ENCODE results near the gene WBP1L. TPM values are rescaled to one million over a fixed set of nuclear protein-coding genes. Genes with fewer than 3 reads are reported as not detected.

WBP1L gene
- total and polyA plus RNA-seq, 4 donors = 12.3 to 43.6 (median 27.6) TPM

DNA sequence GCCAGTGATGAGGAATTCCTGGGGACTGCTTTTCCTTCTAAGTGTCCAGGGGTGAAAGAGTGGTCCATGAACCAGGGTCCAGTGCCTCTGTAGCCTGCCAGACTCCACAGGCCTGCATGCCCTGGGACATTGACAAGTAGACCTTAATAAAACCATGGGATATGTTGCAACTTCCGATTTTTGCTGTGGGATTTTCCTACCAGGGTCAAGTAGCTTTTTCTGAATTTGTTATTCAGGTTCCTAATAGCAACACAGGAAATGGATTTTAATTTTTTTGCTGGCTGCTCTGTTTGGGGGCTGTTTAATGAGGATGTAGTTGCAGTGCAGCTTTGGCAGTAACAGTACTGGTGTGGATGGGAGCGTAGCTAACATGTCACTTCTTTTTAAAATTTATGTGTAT, 42.1 kb downstream of the WBP1L start (continued):
- TF ChIP-seq HNF4G (IDR thresholded peaks at IDR 0.05) (no peak), YY1 (IDR thresholded peaks at IDR 0.05) (no peak)
- TF ChIP-seq, protein P1, sequence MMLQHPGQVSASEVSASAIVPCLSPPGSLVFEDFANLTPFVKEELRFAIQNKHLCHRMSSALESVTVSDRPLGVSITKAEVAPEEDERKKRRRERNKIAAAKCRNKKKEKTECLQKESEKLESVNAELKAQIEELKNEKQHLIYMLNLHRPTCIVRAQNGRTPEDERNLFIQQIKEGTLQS (IDR thresholded peaks at IDR 0.05) = no peak

DNA sequence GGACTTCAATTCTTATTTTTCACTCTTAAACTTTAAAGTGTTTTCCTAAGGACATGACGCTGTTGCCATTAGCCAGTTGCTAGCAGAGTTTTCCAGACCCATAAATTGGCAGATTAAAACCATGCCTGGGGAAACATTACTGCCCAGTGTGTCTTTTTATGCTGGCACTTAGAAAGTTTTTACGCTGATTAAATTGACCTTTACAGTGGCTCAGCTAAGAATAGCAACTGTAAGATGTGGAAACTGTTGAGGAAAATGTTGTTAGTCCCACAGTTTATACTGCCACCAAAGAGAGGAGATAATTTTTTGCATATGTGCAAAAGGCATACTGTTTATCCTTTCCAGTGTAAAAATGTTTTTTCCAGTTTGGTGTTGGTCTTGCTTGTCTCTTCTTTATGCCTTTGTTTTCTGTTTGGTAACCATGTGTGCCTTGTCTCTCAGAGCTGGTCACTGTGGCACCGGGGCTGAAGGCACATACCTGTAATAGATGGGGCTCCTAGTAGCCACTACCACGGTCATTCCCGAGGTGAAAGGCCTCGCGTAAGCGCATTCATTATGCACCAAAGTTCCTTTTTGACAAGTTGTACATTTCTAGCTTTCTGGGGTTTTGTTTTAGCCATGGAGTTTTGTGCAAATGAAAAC, 48.1 kb downstream of the WBP1L start:
- Histone ChIP-seq H3K27ac (ENCODE audit: low read depth in 1 of 2, low read length in 2 of 2) (no peak overlapping the region), H3K9me3 (ENCODE audit: control insufficient read depth in 4 of 4, low read length in 3 of 4) (no peaks in the 10 kb centered on the region), H3K4me3 (ENCODE audit: low read depth in 1 of 3, low read length in 3 of 3) (no peak overlapping the region), H3K36me3 (ENCODE audit: control insufficient read depth in 4 of 4, insufficient read depth in 3 of 4, low read depth in 1 of 4, low read length in 3 of 4) (no peaks in the 10 kb centered on the region), H3K4me1 (ENCODE audit: control insufficient read depth in 4 of 4, insufficient read depth in 4 of 4, low read length in 3 of 4) (peaks cover 8 to 21% (median 15%) of the 10 kb centered on the region in 4 donors), H3K27me3 (ENCODE audit: control insufficient read depth in 4 of 4, insufficient read depth in 4 of 4, low read length in 3 of 4) (no peaks in the 10 kb centered on the region), H3K9ac (ENCODE audit: low read depth in 1 of 2, low read length in 2 of 2) (no peak overlapping the region)
- TF ChIP-seq NR2F2 (IDR thresholded peaks at IDR 0.05) = no peak
- TF ChIP-seq, protein P2, sequence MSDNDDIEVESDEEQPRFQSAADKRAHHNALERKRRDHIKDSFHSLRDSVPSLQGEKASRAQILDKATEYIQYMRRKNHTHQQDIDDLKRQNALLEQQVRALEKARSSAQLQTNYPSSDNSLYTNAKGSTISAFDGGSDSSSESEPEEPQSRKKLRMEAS (IDR thresholded peaks at IDR 0.05) = no peak
- TF ChIP-seq, protein P3, sequence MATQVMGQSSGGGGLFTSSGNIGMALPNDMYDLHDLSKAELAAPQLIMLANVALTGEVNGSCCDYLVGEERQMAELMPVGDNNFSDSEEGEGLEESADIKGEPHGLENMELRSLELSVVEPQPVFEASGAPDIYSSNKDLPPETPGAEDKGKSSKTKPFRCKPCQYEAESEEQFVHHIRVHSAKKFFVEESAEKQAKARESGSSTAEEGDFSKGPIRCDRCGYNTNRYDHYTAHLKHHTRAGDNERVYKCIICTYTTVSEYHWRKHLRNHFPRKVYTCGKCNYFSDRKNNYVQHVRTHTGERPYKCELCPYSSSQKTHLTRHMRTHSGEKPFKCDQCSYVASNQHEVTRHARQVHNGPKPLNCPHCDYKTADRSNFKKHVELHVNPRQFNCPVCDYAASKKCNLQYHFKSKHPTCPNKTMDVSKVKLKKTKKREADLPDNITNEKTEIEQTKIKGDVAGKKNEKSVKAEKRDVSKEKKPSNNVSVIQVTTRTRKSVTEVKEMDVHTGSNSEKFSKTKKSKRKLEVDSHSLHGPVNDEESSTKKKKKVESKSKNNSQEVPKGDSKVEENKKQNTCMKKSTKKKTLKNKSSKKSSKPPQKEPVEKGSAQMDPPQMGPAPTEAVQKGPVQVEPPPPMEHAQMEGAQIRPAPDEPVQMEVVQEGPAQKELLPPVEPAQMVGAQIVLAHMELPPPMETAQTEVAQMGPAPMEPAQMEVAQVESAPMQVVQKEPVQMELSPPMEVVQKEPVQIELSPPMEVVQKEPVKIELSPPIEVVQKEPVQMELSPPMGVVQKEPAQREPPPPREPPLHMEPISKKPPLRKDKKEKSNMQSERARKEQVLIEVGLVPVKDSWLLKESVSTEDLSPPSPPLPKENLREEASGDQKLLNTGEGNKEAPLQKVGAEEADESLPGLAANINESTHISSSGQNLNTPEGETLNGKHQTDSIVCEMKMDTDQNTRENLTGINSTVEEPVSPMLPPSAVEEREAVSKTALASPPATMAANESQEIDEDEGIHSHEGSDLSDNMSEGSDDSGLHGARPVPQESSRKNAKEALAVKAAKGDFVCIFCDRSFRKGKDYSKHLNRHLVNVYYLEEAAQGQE (IDR thresholded peaks at IDR 0.05) = no peak
- TF ChIP-seq, protein P4, sequence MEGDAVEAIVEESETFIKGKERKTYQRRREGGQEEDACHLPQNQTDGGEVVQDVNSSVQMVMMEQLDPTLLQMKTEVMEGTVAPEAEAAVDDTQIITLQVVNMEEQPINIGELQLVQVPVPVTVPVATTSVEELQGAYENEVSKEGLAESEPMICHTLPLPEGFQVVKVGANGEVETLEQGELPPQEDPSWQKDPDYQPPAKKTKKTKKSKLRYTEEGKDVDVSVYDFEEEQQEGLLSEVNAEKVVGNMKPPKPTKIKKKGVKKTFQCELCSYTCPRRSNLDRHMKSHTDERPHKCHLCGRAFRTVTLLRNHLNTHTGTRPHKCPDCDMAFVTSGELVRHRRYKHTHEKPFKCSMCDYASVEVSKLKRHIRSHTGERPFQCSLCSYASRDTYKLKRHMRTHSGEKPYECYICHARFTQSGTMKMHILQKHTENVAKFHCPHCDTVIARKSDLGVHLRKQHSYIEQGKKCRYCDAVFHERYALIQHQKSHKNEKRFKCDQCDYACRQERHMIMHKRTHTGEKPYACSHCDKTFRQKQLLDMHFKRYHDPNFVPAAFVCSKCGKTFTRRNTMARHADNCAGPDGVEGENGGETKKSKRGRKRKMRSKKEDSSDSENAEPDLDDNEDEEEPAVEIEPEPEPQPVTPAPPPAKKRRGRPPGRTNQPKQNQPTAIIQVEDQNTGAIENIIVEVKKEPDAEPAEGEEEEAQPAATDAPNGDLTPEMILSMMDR (IDR thresholded peaks at IDR 0.05; ENCODE audit: low read depth, low read length, missing input control) = no peak
- TF ChIP-seq, protein P1 (IDR thresholded peaks at IDR 0.05) = no peak
- TF ChIP-seq RXRA (IDR thresholded peaks at IDR 0.05) = no peak
- TF ChIP-seq RAD21 (IDR thresholded peaks at IDR 0.05) = no peak
- TF ChIP-seq, protein P5, sequence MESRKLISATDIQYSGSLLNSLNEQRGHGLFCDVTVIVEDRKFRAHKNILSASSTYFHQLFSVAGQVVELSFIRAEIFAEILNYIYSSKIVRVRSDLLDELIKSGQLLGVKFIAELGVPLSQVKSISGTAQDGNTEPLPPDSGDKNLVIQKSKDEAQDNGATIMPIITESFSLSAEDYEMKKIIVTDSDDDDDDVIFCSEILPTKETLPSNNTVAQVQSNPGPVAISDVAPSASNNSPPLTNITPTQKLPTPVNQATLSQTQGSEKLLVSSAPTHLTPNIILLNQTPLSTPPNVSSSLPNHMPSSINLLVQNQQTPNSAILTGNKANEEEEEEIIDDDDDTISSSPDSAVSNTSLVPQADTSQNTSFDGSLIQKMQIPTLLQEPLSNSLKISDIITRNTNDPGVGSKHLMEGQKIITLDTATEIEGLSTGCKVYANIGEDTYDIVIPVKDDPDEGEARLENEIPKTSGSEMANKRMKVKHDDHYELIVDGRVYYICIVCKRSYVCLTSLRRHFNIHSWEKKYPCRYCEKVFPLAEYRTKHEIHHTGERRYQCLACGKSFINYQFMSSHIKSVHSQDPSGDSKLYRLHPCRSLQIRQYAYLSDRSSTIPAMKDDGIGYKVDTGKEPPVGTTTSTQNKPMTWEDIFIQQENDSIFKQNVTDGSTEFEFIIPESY (IDR thresholded peaks at IDR 0.05) = no peak
- TF ChIP-seq SP1 (IDR thresholded peaks at IDR 0.05) = no peak
- no peak for TF ChIP-seq YY1 (IDR thresholded peaks at IDR 0.05)
- TF ChIP-seq GABPA (IDR thresholded peaks at IDR 0.05 in 1 of 2, conservative IDR thresholded peaks at IDR 0.05 in 1 of 2) = no peak
- TF ChIP-seq HNF4G (IDR thresholded peaks at IDR 0.05) = no peak
- no peak for TF ChIP-seq HNF4A (conservative IDR thresholded peaks at IDR 0.05)
- no peak for TF ChIP-seq FOXA2 (IDR thresholded peaks at IDR 0.05)
- TF ChIP-seq TAF1 (conservative IDR thresholded peaks at IDR 0.05) = no peak
- TF ChIP-seq JUND (IDR thresholded peaks at IDR 0.05) = no peak
- no peak for TF ChIP-seq EGR1 (IDR thresholded peaks at IDR 0.05; ENCODE audit: low read depth in 2 of 2)
- TF ChIP-seq FOXA1 (IDR thresholded peaks at IDR 0.05) = no peak
- WGBS = 86% methylated on average over 8 of the region's 8 CpGs
- no peak for DNase-seq (ENCODE audit: low spot score)

Measured in liver (tissue), 9 donors.